DOHH2 (cell line): ENCODE data around the gene LILRB1.
"Not testable (repeated sequence)": the region's sequence is repeated elsewhere in the genome, so short reads cannot be mapped to it uniquely, and the experiment has no call there.

Source experiments
- H3F3A ChIP-seq: fragments of 200-600 bp; sonication (generic), shearing (Covaris generic); 2 replicates; pipeline ENCODE4 v1.6.0; 2016; ENCODE audit warnings: antibody characterized with exemption, mild to moderate bottlenecking; ENCODE audit not compliant: control insufficient read depth, insufficient read depth
- H3K27ac ChIP-seq: fragments of 200-600 bp; sonication (generic); 2 replicates; pipeline ENCODE4 v1.5.1; 2014; ENCODE audit warnings: low read depth, mild to moderate bottlenecking, low read length, moderate library complexity
- H3K27me3 ChIP-seq: fragments of 200-600 bp; sonication (generic); 2 replicates; pipeline ENCODE4 v1.6.1; 2014; ENCODE audit warnings: mild to moderate bottlenecking, low read length, mixed read lengths; ENCODE audit not compliant: control insufficient read depth
- H3K36me3 ChIP-seq: fragments of 200-600 bp; sonication (generic); 2 replicates; pipeline ENCODE4 v1.6.1; 2014; ENCODE audit warnings: mild to moderate bottlenecking, low read length, moderate library complexity, mixed read lengths; ENCODE audit not compliant: control insufficient read depth
- H3K4me1 ChIP-seq: fragments of 200-600 bp; sonication (generic); 2 replicates; pipeline ENCODE4 v1.6.1; 2014; ENCODE audit warnings: mild to moderate bottlenecking, low read length, mixed read lengths; ENCODE audit not compliant: control insufficient read depth
- H3K4me2 ChIP-seq: fragments of 200-600 bp; sonication (generic); 2 replicates; pipeline ENCODE4 v1.6.0; 2014; ENCODE audit warnings: mild to moderate bottlenecking, low read length, moderate library complexity
- H3K4me3 ChIP-seq: fragments of 200-600 bp; sonication (generic); 2 replicates; pipeline ENCODE4 v1.5.1; 2014; ENCODE audit warnings: mild to moderate bottlenecking, low read length, mixed read lengths
- H3K79me2 ChIP-seq: fragments of 200-600 bp; sonication (generic); 2 replicates; pipeline ENCODE4 v1.6.1; 2014; ENCODE audit warnings: mild to moderate bottlenecking, low read length, mixed read lengths; ENCODE audit not compliant: control insufficient read depth
- H3K9me2 ChIP-seq: fragments of 200-600 bp; sonication (generic); replicated peaks from 2 replicates; pipeline ENCODE4 v1.6.1; 2014; ENCODE audit warnings: mild to moderate bottlenecking, low read length, mixed read lengths; ENCODE audit not compliant: control insufficient read depth
- H3K9me3 ChIP-seq: fragments of 200-600 bp; sonication (generic); 2 replicates; pipeline ENCODE4 v1.6.1; 2014; ENCODE audit warnings: antibody characterized with exemption, low read length, mixed read lengths; ENCODE audit not compliant: control insufficient read depth, insufficient read depth
- H4K20me1 ChIP-seq: fragments of 200-600 bp; sonication (generic); 2 replicates; pipeline ENCODE4 v1.6.0; 2014; ENCODE audit warnings: low read depth, mild to moderate bottlenecking, antibody characterized with exemption, low read length, moderate library complexity; ENCODE audit not compliant: control insufficient read depth, insufficient read depth
- EZH2phosphoT487 ChIP-seq: fragments of 200-600 bp; sonication (generic); IDR thresholded peaks from 2 replicates; pipeline ENCODE4 v1.6.1; 2017; ENCODE audit warnings: borderline replicate concordance, mild to moderate bottlenecking, antibody characterized with exemption, low read length, moderate library complexity, mixed read lengths
- TF ChIP-seq, protein P1 (sequence below): fragments of 200-600 bp; sonication (generic); IDR thresholded peaks from one replicate; pipeline ENCODE4 v1.5.1; 2014; ENCODE audit warnings: antibody characterized with exemption, mild to moderate bottlenecking, low read depth, low read length; ENCODE audit not compliant: poor library complexity, severe bottlenecking

LILRB1 gene

GRCh38 chr19:54630262-54630661, at the start of gene LILRB1:
LILRB1 (plus strand) TSS chr19:54630484; CDS start chr19:54631074, 590 bp downstream.
- Histone ChIP-seq H3K4me1 (peaks cover 56% of the 10 kb centered on the region), H3K79me2 (peaks cover 49% of the 10 kb centered on the region), H3K4me2 (peak within 1 kb of the TSS; percentile 19), H3K36me3 (peaks cover 68% of the 10 kb centered on the region), H3K4me3 (0 out of 2 replicates have a peak within 1 kb of the TSS, but pooled peaks have one; percentile 4)
- H3K9me3 ChIP-seq, H3K27me3 ChIP-seq, H4K20me1 ChIP-seq, H3F3A ChIP-seq, H3K27ac ChIP-seq, H3K9me2 ChIP-seq: not testable (repeated sequence)

DNA sequence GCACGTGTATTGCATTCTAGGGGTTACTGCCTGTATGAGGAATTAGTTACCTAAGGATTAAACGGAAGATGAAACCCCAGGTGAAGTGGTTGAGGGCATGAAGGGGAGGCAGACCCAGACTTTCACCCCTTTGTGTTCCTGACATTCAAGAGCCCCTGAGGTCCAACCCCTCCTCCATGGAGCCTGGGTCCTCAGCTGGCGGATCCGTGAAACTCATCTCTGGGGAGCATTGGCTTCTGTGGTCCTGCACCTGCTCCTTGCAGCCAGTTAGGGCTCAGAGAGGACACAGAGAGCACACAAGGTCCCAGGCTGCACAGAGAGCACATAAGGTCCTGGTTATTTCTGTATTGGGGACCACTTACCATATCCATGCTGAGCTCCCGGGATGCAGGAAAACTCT, 43.9 kb upstream of the LILRB1 start:
- Histone ChIP-seq H3K9me3 (no peaks in the 10 kb centered on the region), H4K20me1 (no peaks in the 10 kb centered on the region), H3K36me3 (no peaks in the 10 kb centered on the region), H3K27me3 (peaks cover 18% of the 10 kb centered on the region; the same call in 1 of the 2 replicates), H3K27ac (no peak overlapping the region), H3K9me2 (no peaks in the 10 kb centered on the region), H3K4me1 (no peaks in the 10 kb centered on the region), H3F3A (no peaks in the 10 kb centered on the region), H3K79me2 (no peaks in the 10 kb centered on the region), H3K4me3 (no peak overlapping the region), H3K4me2 (no peak overlapping the region)
- TF ChIP-seq EZH2phosphoT487, result no peak
- TF ChIP-seq, protein P1, sequence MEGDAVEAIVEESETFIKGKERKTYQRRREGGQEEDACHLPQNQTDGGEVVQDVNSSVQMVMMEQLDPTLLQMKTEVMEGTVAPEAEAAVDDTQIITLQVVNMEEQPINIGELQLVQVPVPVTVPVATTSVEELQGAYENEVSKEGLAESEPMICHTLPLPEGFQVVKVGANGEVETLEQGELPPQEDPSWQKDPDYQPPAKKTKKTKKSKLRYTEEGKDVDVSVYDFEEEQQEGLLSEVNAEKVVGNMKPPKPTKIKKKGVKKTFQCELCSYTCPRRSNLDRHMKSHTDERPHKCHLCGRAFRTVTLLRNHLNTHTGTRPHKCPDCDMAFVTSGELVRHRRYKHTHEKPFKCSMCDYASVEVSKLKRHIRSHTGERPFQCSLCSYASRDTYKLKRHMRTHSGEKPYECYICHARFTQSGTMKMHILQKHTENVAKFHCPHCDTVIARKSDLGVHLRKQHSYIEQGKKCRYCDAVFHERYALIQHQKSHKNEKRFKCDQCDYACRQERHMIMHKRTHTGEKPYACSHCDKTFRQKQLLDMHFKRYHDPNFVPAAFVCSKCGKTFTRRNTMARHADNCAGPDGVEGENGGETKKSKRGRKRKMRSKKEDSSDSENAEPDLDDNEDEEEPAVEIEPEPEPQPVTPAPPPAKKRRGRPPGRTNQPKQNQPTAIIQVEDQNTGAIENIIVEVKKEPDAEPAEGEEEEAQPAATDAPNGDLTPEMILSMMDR, result no peak

DNA sequence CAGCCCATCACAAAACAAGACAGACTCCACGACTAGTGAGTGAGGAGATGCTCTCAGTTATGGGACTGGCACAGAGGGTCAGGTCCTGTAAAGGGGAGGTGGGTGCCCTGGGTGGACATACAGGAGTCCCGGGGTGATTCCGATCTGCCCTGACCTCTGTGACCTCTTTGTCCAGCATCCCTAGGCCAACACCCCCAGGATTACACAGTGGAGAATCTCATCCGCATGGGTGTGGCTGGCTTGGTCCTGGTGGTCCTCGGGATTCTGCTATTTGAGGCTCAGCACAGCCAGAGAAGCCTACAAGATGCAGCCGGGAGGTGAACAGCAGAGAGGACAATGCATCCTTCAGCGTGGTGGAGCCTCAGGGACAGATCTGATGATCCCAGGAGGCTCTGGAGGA, 43.3 kb upstream of the LILRB1 start:
- Histone ChIP-seq H3F3A (no peaks in the 10 kb centered on the region), H3K27me3 (peaks cover 21% of the 10 kb centered on the region; the same call in 1 of the 2 replicates), H3K27ac (no peak overlapping the region), H4K20me1 (no peaks in the 10 kb centered on the region), H3K9me3 (no peaks in the 10 kb centered on the region), H3K4me2 (no peak overlapping the region), H3K4me1 (no peaks in the 10 kb centered on the region), H3K36me3 (no peaks in the 10 kb centered on the region), H3K79me2 (no peaks in the 10 kb centered on the region), H3K9me2 (no peaks in the 10 kb centered on the region), H3K4me3 (no peak overlapping the region)
- TF ChIP-seq, protein P1, result no peak
- TF ChIP-seq EZH2phosphoT487, result no peak

DNA sequence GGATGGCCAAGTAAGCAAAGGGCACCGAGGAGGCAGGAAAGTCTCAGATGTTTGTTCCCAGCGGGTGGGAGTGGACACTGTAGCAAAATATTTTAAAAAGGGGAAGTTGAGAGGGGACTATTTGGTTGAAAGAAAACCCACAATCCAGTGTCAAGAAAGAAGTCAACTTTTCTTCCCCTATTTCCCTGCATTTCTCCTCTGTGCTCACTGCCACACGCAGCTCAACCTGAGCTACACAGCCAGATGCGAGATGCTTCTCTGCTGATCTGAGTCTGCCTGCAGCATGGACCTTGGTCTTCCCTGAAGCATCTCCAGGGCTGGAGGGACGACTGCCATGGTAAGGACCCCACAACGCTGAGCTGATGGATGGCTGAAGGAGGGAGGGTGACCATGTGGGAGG, 36.8 kb upstream of the LILRB1 start, which contains the start of gene LILRA1:
Gene LILRA1 (plus strand): TSS at position 188 of the 400 bp plus-strand sequence. CDS start 613 bp downstream, outside the sequence.
- not testable (repeated sequence) for H3K36me3 ChIP-seq, H3K9me2 ChIP-seq, H3K9me3 ChIP-seq, H3K79me2 ChIP-seq, H3K27ac ChIP-seq, H3K4me3 ChIP-seq, H4K20me1 ChIP-seq, H3F3A ChIP-seq
- Histone ChIP-seq H3K4me1 (peaks cover 12% of the 10 kb centered on the region), H3K4me2 (peak within 1 kb of the TSS; percentile 40), H3K27me3 (peaks cover 42% of the 10 kb centered on the region)

DNA sequence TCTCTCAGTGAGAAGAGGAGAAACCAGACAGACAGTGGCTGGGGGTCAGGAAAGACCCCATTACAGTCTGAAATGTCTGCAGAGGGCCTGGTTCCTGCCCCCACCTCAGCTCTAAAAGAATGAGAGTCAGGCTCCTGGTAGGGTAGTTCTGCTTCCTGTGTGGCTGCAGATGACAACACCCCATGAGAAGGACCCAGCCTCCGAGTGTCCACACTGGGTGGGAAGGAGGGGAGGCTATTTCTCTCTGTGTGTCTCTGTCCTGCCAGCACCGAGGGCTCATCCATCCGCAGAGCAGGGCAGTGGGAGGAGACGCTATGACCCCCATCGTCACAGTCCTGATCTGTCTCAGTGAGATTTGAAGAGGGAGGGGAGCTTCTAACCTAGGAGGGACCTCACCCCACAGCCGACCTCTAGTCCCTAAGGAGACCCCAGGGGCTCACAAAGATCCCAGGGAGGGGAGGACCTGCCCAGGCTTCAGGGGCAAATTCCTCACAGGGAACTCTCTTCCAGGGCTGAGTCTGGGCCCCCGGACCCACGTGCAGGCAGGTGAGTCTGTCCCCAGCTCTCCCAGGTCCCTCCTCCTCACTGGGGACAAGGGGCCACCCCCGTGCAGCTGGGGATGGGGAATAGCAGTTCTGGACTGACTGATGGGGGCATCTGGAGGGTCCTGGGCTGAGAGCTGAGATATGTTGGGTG, 36.2 kb upstream of the LILRB1 start:
- peak overlapping the region; percentile 40 for H3K4me2 ChIP-seq
- not testable (repeated sequence) for H3K36me3 ChIP-seq, H3F3A ChIP-seq, H3K9me2 ChIP-seq, H3K4me3 ChIP-seq, H3K9me3 ChIP-seq, H4K20me1 ChIP-seq, H3K27ac ChIP-seq, H3K79me2 ChIP-seq
- H3K27me3 ChIP-seq, result peaks cover 40% of the 10 kb centered on the region
- peaks cover 12% of the 10 kb centered on the region for H3K4me1 ChIP-seq
